Fibroblast of lung (primary cell): ENCODE measurements around the gene PRR35.

Experiments used
- CTCF ChIP-seq, 2 donors: IDR thresholded peaks in 1 of 2; conservative IDR thresholded peaks in 1 of 2; 1 replicate in 1 of 2; 2 replicates in 1 of 2; pipeline ENCODE4 v1.5.1; 2011 to 2012; ENCODE audit warnings: low read length in 2 of 2, control low read depth in 1 of 2, inconsistent platforms in 1 of 2, low read depth in 1 of 2, mild to moderate bottlenecking in 1 of 2
- EZH2 ChIP-seq: IDR thresholded peaks from 2 replicates; pipeline ENCODE4 v1.5.1; 2012; ENCODE audit warnings: low read length, control low read depth, mild to moderate bottlenecking; ENCODE audit errors: missing control alignments

GRCh38 chr16:609984-610383 lies 49.8 kb downstream of the PRR35 start:
- TF ChIP-seq CTCF (conservative IDR thresholded peaks at IDR 0.05 in 1 of 2, IDR thresholded peaks at IDR 0.05 in 1 of 2; ENCODE audit: low read depth in 1 of 2, low read length in 2 of 2): no peak
- TF ChIP-seq EZH2: no peak
